ENCODE data around the gene OR2S2.

The OR2S2 gene

GRCh38 chr9:35940458-35941407, 17.2 kb downstream of the OR2S2 start:
- ATAC-seq (ENCODE audit: insufficient read depth, low read depth) = peak; percentile 96
- H3K79me2 ChIP-seq (ENCODE audit: insufficient read depth, low read length) = no peaks in the 10 kb centered on the region
- peaks cover 42% of the 10 kb centered on the region for H3K4me1 ChIP-seq (ENCODE audit: insufficient read depth, low read length)
- H4K20me1 ChIP-seq (ENCODE audit: insufficient read depth, low read length) = no peaks in the 10 kb centered on the region
- H3K9me3 ChIP-seq (ENCODE audit: insufficient read depth, low read length, severe bottlenecking) = peaks cover 5% of the 10 kb centered on the region
- H3K9ac ChIP-seq (ENCODE audit: low read depth, low read length) = peak overlapping the region; percentile 34
- H2AFZ ChIP-seq (ENCODE audit: low read depth, low read length) = peak overlapping the region; percentile 73
- H3K4me3 ChIP-seq (ENCODE audit: low read depth in 1 of 2, low read length in 2 of 2) = peak overlapping the region in 1 of 2 experiments; percentile 5; a peak in 1 of 4 replicates
- H3K36me3 ChIP-seq (ENCODE audit: insufficient read depth, low read length) = no peaks in the 10 kb centered on the region
- peak; percentile 87 for DNase-seq
- TF ChIP-seq EZH2 (IDR thresholded peaks at IDR 0.05; ENCODE audit: borderline replicate concordance, low read depth, low read length, severe bottlenecking) = no peak
- TF ChIP-seq, protein P1, sequence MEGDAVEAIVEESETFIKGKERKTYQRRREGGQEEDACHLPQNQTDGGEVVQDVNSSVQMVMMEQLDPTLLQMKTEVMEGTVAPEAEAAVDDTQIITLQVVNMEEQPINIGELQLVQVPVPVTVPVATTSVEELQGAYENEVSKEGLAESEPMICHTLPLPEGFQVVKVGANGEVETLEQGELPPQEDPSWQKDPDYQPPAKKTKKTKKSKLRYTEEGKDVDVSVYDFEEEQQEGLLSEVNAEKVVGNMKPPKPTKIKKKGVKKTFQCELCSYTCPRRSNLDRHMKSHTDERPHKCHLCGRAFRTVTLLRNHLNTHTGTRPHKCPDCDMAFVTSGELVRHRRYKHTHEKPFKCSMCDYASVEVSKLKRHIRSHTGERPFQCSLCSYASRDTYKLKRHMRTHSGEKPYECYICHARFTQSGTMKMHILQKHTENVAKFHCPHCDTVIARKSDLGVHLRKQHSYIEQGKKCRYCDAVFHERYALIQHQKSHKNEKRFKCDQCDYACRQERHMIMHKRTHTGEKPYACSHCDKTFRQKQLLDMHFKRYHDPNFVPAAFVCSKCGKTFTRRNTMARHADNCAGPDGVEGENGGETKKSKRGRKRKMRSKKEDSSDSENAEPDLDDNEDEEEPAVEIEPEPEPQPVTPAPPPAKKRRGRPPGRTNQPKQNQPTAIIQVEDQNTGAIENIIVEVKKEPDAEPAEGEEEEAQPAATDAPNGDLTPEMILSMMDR (IDR thresholded peaks at IDR 0.05; ENCODE audit: borderline replicate concordance, extremely low read depth, low read length, poor library complexity, severe bottlenecking) = no peak
- H3K4me2 ChIP-seq (ENCODE audit: insufficient read depth, low read length) = peak overlapping the region; percentile 50
- peak overlapping the region; percentile 89 for H3K27ac ChIP-seq (ENCODE audit: low read length)
- no peaks in the 10 kb centered on the region for H3K27me3 ChIP-seq (ENCODE audit: insufficient read depth, low read length, poor library complexity)

- H3K79me2 ChIP-seq (ENCODE audit: insufficient read depth, low read length) = no peaks in the 10 kb centered on the region
- H4K20me1 ChIP-seq (ENCODE audit: insufficient read depth, low read length) = no peaks in the 10 kb centered on the region
- no peak overlapping the region for H3K4me3 ChIP-seq (ENCODE audit: low read depth in 1 of 2, low read length in 2 of 2)
- no peak overlapping the region; the same call in 1 of the 2 replicates for H3K9ac ChIP-seq (ENCODE audit: low read depth, low read length)
- H3K27me3 ChIP-seq (ENCODE audit: insufficient read depth, low read length, poor library complexity) = no peaks in the 10 kb centered on the region
- no peak for DNase-seq
- H3K36me3 ChIP-seq (ENCODE audit: insufficient read depth, low read length) = no peaks in the 10 kb centered on the region
- 0 out of 3 replicates have a peak, but pooled peaks have one; percentile 6 for ATAC-seq (ENCODE audit: insufficient read depth, low read depth)
- peaks cover 42% of the 10 kb centered on the region for H3K4me1 ChIP-seq (ENCODE audit: insufficient read depth, low read length)
- TF ChIP-seq, protein P1 (IDR thresholded peaks at IDR 0.05; ENCODE audit: borderline replicate concordance, extremely low read depth, low read length, poor library complexity, severe bottlenecking) = no peak
- TF ChIP-seq EZH2 (IDR thresholded peaks at IDR 0.05; ENCODE audit: borderline replicate concordance, low read depth, low read length, severe bottlenecking) = no peak
- H3K9me3 ChIP-seq (ENCODE audit: insufficient read depth, low read length, severe bottlenecking) = peaks cover 5% of the 10 kb centered on the region
- peak overlapping the region; percentile 89 for H3K27ac ChIP-seq (ENCODE audit: low read length)
- H3K4me2 ChIP-seq (ENCODE audit: insufficient read depth, low read length) = peak overlapping the region; percentile 50; the same call in 1 of the 2 replicates
- H2AFZ ChIP-seq (ENCODE audit: low read depth, low read length) = no peak overlapping the region
These were observed 18.2 kb downstream of the OR2S2 start for GRCh38 chr9:35939679-35940250.

DNA sequence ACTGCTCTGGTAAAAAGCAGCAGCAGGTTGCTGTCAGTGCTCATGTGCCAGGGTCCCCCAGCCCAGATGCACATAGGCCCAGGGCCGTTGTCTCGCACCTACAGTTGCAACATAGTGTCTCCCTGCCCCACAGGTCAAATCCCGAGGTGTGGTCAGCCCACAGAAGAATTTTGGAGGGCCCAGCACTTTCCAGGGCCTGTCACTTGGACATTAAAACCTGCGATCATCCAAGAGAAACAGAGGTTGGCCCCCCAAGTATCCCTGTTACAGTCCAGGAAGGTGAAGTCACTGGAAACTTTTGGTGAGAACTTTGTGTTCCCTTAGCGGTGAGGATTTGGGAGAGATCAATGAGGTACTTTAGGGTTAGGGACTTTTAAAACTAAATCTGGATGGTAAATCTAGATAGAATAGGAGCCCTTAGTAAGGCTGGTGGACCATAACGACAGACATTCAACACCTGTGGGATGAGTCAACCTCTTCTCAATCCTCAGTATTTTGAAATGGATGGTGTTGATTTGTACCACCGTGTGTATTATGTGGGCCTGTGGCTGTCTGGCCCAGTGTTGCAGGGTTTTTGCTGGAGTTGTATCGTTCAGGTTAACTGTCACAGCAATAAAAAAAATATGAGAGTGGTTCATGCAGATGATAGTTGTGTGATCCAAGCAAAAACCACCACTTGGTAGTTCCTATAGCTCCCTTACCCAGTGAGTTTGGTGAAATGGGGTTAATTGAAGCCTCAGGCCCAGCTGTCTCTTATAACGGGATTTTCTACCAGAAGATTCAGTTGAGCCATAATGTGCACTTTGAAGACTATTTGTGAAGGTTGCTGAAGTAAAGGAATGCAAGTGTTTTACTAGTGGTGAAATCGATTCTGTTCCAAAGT, 19.2 kb downstream of the OR2S2 start:
- Histone ChIP-seq H3K4me1 (ENCODE audit: insufficient read depth, low read length) (peaks cover 42% of the 10 kb centered on the region), H3K27ac (ENCODE audit: low read length) (peak overlapping the region; percentile 89), H2AFZ (ENCODE audit: low read depth, low read length) (0 out of 2 replicates have a peak overlapping the region, but pooled peaks have one; percentile 51), H3K27me3 (ENCODE audit: insufficient read depth, low read length, poor library complexity) (no peaks in the 10 kb centered on the region), H4K20me1 (ENCODE audit: insufficient read depth, low read length) (no peaks in the 10 kb centered on the region), H3K79me2 (ENCODE audit: insufficient read depth, low read length) (no peaks in the 10 kb centered on the region), H3K4me3 (ENCODE audit: low read depth in 1 of 2, low read length in 2 of 2) (no peak overlapping the region), H3K9me3 (ENCODE audit: insufficient read depth, low read length, severe bottlenecking) (peaks cover 5% of the 10 kb centered on the region), H3K36me3 (ENCODE audit: insufficient read depth, low read length) (no peaks in the 10 kb centered on the region), H3K9ac (ENCODE audit: low read depth, low read length) (peak overlapping the region; percentile 16; the same call in 1 of the 2 replicates), H3K4me2 (ENCODE audit: insufficient read depth, low read length) (no peak overlapping the region)
- DNase-seq = no peak
- no peak for ATAC-seq (ENCODE audit: insufficient read depth, low read depth)
- TF ChIP-seq, protein P1 (IDR thresholded peaks at IDR 0.05; ENCODE audit: borderline replicate concordance, extremely low read depth, low read length, poor library complexity, severe bottlenecking) = no peak
- no peak for TF ChIP-seq EZH2 (IDR thresholded peaks at IDR 0.05; ENCODE audit: borderline replicate concordance, low read depth, low read length, severe bottlenecking)
